Heart left ventricle (tissue), 16 donors: Measurements from ENCODE around the gene DDX10. TPM values are rescaled to one million over a fixed set of nuclear protein-coding genes. Genes with fewer than 3 reads are reported as not detected.
"Not testable (repeated sequence)": the region's sequence is repeated elsewhere in the genome, so short reads cannot be mapped to it uniquely, and the experiment has no call there.

Source experiments
- ATAC-seq, 4 donors: fragments of 200-7000 bp; cut with Tn5 transposase; one replicate each; pipeline ENCODE4 v1.9.1; 2020 to 2022; ENCODE audit warnings: moderate library complexity in 4 of 4, mild to moderate bottlenecking in 3 of 4, moderate number of reproducible peaks in 1 of 4
- DNase-seq, 5 donors: peaks; one replicate each; pipeline ENCODE4 v3.0.0-alpha.2; 2020
- H3K27ac ChIP-seq, 12 donors: fragments of 200-600 bp; sonication (generic) in 4 of 12; one replicate each; pipeline versions ENCODE4 v1.5.0 to v1.8.0; 2016 to 2022; ENCODE audit warnings: mild to moderate bottlenecking in 2 of 12
- H3K27me3 ChIP-seq, 9 donors: fragments of 200-600 bp; sonication (generic) in 2 of 9; one replicate each; pipeline versions ENCODE4 v1.5.1 to v1.8.0; 2016 to 2022; ENCODE audit warnings: mild to moderate bottlenecking in 3 of 9
- H3K36me3 ChIP-seq, 9 donors: fragments of 200-600 bp; sonication (generic) in 2 of 9; one replicate each; pipeline versions ENCODE4 v1.5.0 to v1.8.0; 2018 to 2022; ENCODE audit warnings: mild to moderate bottlenecking in 2 of 9
- H3K4me1 ChIP-seq, 12 donors: fragments of 200-600 bp; sonication (generic) in 4 of 12; one replicate each; pipeline versions ENCODE4 v1.5.0 to v1.8.0; 2016 to 2022; ENCODE audit warnings: mild to moderate bottlenecking in 3 of 12
- H3K4me3 ChIP-seq, 12 donors: fragments of 200-600 bp; sonication (generic) in 4 of 12; one replicate each; pipeline versions ENCODE4 v1.5.0 to v1.8.0; 2017 to 2022; ENCODE audit warnings: mild to moderate bottlenecking in 9 of 12, moderate library complexity in 4 of 12
- H3K9me3 ChIP-seq, 12 donors: fragments of 200-600 bp; sonication (generic) in 4 of 12; one replicate each; pipeline versions ENCODE4 v1.5.0 to v1.8.0; 2016 to 2022; ENCODE audit warnings: mild to moderate bottlenecking in 1 of 12
- POLR2A ChIP-seq, 2 donors: fragments of 450-650 bp; IDR thresholded peaks; one replicate each; pipeline ENCODE4 v1.6.1; 2017; ENCODE audit warnings: antibody characterized with exemption in 2 of 2, mild to moderate bottlenecking in 2 of 2, moderate library complexity in 2 of 2
- WGBS, 4 donors: extraction: QIAGEN DNeasy Blood & Tissue Kit in 2 of 4; methylation state at CpG; one replicate each; pipeline versions ENCODE4 v1.1.5 to v1.1.7; 2013 to 2018; 5-methylcytosine and 5-hydroxymethylcytosine counted together
- intact Hi-C, 10 donors: fragments of 100-400 bp; cut with DNase I; formaldehyde crosslinking; loops; one replicate each; pipeline versions ENCODE4 v1.11.1 to v1.14.2; 2022
- polyA plus RNA-seq, 2 donors: library from polyadenylated mRNA; stranded (reverse); fragments of 200-250 nt; gene quantifications; one replicate each; pipeline ENCODE4 v1.2.3, GENCODE V29; 2013
- total RNA-seq, 9 donors: library from RNA; depleted of rRNA in 2 of 9; stranded (reverse); fragments of >200 nt in 2 of 9; fragmentation: NEBNext Ultra II Directional in 3 of 9; extraction: Animal tissue kit (Norgen Biotek cat#: 25700) in 3 of 9; gene quantifications; one replicate each; pipeline versions ENCODE4 v1.1.0 to v1.2.4, GENCODE V29; 2016 to 2023
- TF ChIP-seq, protein P1 (sequence below), 12 donors: fragments of 200-600 bp; sonication (generic) in 4 of 12; IDR thresholded peaks; one replicate each; pipeline versions ENCODE4 v1.5.0 to v1.8.0; 2018 to 2022; ENCODE audit warnings: antibody characterized with exemption in 12 of 12, mild to moderate bottlenecking in 5 of 12
- donor health status: ischemic (EF 13 %, LVEDD 7.1; RV severe dilation, severe dysfunction).
- donor health status: healthy with polysubstance abuse.
- donor health status: DM: no; HTN: yes; CAD: no.
- donor health status: DM: no; HTN: no; CAD: no.
- donor health status: ischemic (EF 25% LVEDD 6.9; RV normal size, moderate dysfunction).
- donor health status: ischemic (EF 25% LVEDD 5.7; RV mildly dilated, moderate dysfunction).
- donor health status: healthy.
- donor health status: DM: yes; HTN: yes; CAD: no.
- donor health status: ischemic (EF 35%, LVEDD 5.7; RV mildly dilated, moderate dysfunction).
- donor health status: nonischemic (EF 11% LVEDD 7.7; RV severe dilation, severe dysfunction).
- donor health status: DM: yes; HTN: yes; CAD: no.
- donor health status: PGD.
- donor health status: ischemic (EF 29% LVEDD 5.4; RV normal size, mild dysfunction).
- donor health status: nonischemic (EF 23%, LVEDD 6.1; RV moderate dilation, normal function).

The DDX10 gene
- total and polyA plus RNA-seq, 11 donors = 8.3 to 17.2 (median 12.1) TPM

- no peak for ATAC-seq
- TF ChIP-seq, protein P1, sequence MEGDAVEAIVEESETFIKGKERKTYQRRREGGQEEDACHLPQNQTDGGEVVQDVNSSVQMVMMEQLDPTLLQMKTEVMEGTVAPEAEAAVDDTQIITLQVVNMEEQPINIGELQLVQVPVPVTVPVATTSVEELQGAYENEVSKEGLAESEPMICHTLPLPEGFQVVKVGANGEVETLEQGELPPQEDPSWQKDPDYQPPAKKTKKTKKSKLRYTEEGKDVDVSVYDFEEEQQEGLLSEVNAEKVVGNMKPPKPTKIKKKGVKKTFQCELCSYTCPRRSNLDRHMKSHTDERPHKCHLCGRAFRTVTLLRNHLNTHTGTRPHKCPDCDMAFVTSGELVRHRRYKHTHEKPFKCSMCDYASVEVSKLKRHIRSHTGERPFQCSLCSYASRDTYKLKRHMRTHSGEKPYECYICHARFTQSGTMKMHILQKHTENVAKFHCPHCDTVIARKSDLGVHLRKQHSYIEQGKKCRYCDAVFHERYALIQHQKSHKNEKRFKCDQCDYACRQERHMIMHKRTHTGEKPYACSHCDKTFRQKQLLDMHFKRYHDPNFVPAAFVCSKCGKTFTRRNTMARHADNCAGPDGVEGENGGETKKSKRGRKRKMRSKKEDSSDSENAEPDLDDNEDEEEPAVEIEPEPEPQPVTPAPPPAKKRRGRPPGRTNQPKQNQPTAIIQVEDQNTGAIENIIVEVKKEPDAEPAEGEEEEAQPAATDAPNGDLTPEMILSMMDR (IDR thresholded peaks at IDR 0.05) = no peak
- TF ChIP-seq POLR2A (IDR thresholded peaks at IDR 0.05) = no peak
- peaks cover 0 to 5% (median 0%) of the 10 kb centered on the region in 12 donors for H3K4me1 ChIP-seq
- no peaks in the 10 kb centered on the region for H3K27me3 ChIP-seq
- H3K36me3 ChIP-seq = no peaks in the 10 kb centered on the region
- intact Hi-C loops = loop anchor here in 9 of 10 donors (2.0 to 10.0 kb wide), 9 partner anchors 143 to 643 kb away; partner anchors contain the start of genes POGLUT3 (in 3 of the 9), ACAT1 (in 1 of the 9) and CUL5 (in 1 of the 9)
- 49 to 60% (median 55%) methylated on average over 3 of the region's 3 CpGs for WGBS, 4 donors
- peak overlapping the region in 11 of 12 donors; percentile 30 to 86 (median 70) for H3K27ac ChIP-seq
- no peaks in the 10 kb centered on the region for H3K9me3 ChIP-seq
- no peak for DNase-seq
- no peak overlapping the region for H3K4me3 ChIP-seq
Observed at GRCh38 chr11:108647387-108647700, 17.5 kb upstream of the DDX10 start.

- peak; percentile 67 to 90 (median 76) for DNase-seq
Observed at GRCh38 chr11:108647701-108648527, 17.0 kb upstream of the DDX10 start.

DNA sequence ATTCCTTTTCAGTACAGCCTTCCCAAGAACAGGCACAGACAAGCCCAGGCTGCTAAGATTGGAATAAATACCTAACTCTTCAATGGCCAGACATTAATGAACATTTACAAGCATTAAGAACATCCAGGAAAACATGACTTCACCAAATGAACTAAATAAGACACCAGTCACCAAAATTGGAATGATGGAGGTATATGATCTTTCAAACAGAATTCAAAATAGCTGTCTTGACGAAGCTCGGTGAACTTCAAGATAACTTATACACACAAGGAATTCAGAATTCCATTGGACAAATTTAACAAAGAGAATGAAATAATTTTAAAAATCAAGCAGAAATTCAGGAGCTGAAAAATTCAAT lies 16.4 kb upstream of the DDX10 start:
- intact Hi-C loops = loop anchor here (1.0 to 10.0 kb wide), 10 partner anchors 144 to 644 kb away; partner anchors contain the start of genes POGLUT3 (in 2 of the 10), ACAT1 (in 1 of the 10), C11orf65 (in 1 of the 10) and CUL5 (in 1 of the 10)
- no peak for ATAC-seq
- Histone ChIP-seq H3K9me3 (peaks cover 0 to 6% (median 0%) of the 10 kb centered on the region in 12 donors), H3K27me3 (no peaks in the 10 kb centered on the region), H3K36me3 (no peaks in the 10 kb centered on the region), H3K27ac (peak overlapping the region in 9 of 12 donors; percentile 54 to 86 (median 78)), H3K4me3 (peak overlapping the region in 3 of 12 donors; percentile 12 to 27 (median 24)), H3K4me1 (peaks cover 0 to 5% (median 0%) of the 10 kb centered on the region in 12 donors)
- 59 to 74% (median 68%) methylated on average over 2 of the region's 2 CpGs for WGBS, 4 donors
- no peak for DNase-seq
- TF ChIP-seq, protein P1 (IDR thresholded peaks at IDR 0.05) = no peak
- TF ChIP-seq POLR2A (IDR thresholded peaks at IDR 0.05) = no peak

More at GRCh38 chr11:108647701-108648527, 17.0 kb upstream of the DDX10 start:
- 24 to 44% (median 34%) methylated on average over 9 of the region's 9 CpGs for WGBS, 4 donors
- no peak for TF ChIP-seq POLR2A (IDR thresholded peaks at IDR 0.05)
- TF ChIP-seq, protein P1 (IDR thresholded peaks at IDR 0.05) = peak; percentile 53 to 82 (median 74)
- Histone ChIP-seq H3K4me1 (peaks cover 0 to 5% (median 0%) of the 10 kb centered on the region in 12 donors), H3K27me3 (no peaks in the 10 kb centered on the region), H3K27ac (peak overlapping the region; percentile 10 to 86 (median 70)), H3K9me3 (peaks cover 0 to 4% (median 0%) of the 10 kb centered on the region in 12 donors), H3K4me3 (peak overlapping the region in 4 of 12 donors; percentile 12 to 27 (median 20)), H3K36me3 (no peaks in the 10 kb centered on the region)
- peak; percentile 92 to 97 (median 94) for ATAC-seq
- intact Hi-C loops = loop anchor here (1.0 to 10.0 kb wide), 11 partner anchors 143 to 643 kb away; partner anchors contain the start of genes POGLUT3 (in 3 of the 10), ACAT1 (in 1 of the 10), C11orf65 (in 1 of the 10) and CUL5 (in 1 of the 10)

DNA sequence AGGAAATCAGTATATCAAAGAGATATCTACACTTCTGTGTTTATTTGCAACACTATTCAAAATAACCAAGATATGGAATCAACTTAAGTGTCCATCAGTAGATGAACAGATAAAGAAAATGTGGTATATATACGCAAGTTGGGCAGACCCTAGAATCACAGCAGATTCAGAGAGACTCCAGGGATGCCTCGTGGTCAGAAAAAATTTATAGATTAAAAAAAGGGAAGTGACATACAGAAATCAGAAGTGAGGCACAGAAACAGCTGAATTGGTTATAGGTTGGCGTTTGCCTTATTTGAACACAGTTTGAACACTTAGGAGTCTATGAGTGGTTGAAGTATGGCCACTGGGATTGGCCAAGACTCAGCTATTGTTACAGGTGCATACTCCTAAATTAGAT lies 10.8 kb upstream of the DDX10 start:
- not testable (repeated sequence) for H3K27me3 ChIP-seq, H3K4me1 ChIP-seq, DNase-seq, H3K9me3 ChIP-seq, H3K4me3 ChIP-seq, H3K27ac ChIP-seq, H3K36me3 ChIP-seq, ATAC-seq
- intact Hi-C loops = loop anchor here in 8 of 10 donors (2.0 to 10.0 kb wide), 6 partner anchors 237 to 649 kb away; partner anchors contain the start of genes CUL5 (in 4 of the 8) and ACAT1 (in 1 of the 8)
- WGBS, 4 donors = 60 to 82% (median 71%) methylated on average over 3 of the region's 3 CpGs
